HG03469 (cell line): ENCODE measurements around the gene MAD1L1.
"Not testable (repeated sequence)": the region's sequence is repeated elsewhere in the genome, so short reads cannot be mapped to it uniquely, and the experiment has no call there.

Experiments used
- ATAC-seq: cut with Tn5 transposase; IDR thresholded peaks from one replicate; pipeline ENCODE4 v1.9.1; 2021; ENCODE audit warnings: mild to moderate bottlenecking, moderate library complexity, moderate number of reproducible peaks; ENCODE audit not compliant: unreplicated experiment

MAD1L1 gene

DNA sequence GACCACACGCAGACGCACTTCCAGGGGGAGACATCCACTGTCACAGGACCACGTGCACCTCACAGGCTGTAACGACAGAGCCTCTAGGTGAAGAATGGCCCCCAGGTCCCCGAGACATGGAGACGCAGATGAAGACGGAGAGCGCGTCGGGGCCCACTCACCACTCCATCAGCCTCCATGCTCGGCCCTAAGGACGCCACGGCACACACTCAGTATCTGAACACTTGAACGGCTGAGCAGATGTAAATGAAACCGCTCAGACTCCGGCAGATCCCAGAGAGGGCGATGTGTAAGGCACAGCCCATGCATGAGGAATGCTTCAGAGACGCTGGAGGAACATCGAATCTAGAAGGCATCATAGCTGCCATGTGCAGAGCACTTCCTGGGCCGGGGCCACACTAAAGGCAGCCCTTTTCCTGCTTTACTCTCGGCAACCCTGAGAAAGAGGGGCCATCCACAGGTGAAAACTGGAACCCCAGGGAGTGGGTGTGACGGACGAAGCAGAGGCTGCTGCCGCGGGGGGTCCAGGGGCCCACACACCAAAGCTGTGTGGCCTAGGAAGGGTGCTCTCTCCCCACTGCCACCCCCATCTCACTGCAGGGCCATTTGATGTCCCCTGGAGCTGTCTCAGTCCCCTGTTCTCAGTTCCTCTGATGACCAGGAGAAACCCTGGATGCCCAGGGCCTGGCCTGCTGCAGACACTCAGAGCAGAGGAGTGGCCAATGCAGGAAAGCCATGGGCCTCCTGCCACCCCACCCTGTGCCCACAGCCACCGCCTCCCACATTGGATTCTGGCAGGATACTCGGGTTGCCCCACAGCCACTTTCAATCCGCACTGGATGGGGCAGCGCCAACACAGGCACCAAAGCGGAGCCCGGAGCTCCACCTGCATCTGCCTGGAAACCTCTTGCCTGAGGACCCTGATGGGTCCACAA, 253.8 kb downstream of the MAD1L1 start:
- no peak for ATAC-seq

DNA sequence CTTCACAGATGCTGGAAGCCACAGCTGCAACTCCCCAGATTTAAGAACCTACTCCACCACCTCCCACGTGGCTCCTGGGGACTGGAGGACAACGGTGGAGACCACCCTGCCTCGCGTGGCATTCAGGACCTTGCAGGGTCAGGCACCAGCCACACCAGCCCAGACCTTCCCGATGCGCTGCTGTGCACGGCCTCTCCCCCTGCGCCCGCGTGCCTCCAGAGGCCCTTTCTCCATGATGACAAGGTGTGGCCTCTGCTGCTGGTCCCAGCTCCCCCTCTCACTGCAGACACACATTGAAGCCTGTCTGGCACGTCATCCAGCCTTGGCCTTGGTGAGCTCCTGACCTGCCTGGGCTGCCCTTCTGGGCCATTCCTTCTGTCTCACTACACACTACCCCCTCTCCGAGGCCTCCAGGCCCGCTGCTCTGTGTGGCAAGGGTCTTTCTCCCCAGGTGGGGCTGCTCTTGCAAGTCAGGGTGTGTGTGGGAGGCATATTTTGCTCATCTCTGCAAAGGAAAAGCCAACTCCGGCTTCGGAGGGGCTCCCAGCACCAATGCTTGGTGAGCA, 254.8 kb downstream of the MAD1L1 start:
- no peak for ATAC-seq

DNA sequence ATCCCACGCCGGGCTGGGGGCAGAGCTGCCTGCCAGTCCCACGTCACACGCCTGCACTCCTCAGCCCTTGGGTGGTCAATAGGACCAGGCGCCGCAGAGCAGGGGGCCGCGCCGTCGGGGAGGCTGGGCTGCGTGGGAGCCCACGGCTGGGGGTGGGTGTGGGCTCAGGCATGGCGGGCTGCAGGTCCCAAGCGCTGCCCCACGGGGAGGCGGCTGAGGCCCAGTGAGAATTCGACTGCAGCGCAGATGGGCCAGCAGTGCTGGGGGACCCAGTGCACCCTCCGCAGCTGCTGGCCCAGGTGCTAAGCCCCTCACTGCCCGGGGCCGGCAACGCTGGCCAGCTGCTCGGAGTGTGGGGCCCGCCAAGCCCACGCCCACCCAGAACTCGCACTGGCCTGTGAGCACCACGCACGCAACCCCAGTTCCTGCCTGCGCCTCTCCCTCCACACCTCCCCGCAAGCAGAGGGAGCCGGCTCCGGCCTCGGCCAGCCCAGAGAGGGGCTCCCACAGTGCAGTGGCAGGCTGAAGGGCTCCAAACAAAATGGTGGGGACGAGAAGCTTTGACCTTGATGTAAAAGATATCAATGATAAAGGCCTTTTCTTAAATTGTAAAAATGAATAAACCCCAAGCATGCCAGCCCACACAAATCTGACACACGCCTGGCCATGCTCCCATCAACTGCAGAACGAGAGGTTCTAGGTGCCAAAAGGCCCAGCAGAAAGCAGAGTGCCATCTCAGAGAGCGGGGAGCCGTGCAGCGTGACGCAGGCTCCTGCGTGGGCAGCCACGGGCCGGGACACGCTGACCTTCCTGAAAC, 255.5 kb downstream of the MAD1L1 start:
- ATAC-seq = no peak

DNA sequence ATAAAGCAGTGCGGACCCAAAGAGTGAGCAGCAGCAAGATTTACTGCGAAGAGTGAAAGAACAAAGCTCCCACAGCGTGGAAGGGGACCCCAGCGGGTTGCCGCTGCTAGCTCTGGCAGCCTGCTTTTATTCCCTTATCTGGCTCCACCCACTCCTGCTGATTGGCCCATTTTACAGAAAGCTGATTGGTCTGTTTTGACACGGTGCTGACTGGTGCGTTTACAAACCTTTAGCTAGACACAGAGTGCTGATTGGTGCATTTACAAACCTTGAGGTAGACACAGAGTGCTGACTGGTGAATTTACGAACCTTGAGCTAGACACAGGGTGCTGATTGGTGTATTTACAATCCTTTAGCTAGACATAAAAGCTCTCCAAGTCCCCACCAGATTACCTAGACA, 256.2 kb downstream of the MAD1L1 start:
- not testable (repeated sequence) for ATAC-seq

DNA sequence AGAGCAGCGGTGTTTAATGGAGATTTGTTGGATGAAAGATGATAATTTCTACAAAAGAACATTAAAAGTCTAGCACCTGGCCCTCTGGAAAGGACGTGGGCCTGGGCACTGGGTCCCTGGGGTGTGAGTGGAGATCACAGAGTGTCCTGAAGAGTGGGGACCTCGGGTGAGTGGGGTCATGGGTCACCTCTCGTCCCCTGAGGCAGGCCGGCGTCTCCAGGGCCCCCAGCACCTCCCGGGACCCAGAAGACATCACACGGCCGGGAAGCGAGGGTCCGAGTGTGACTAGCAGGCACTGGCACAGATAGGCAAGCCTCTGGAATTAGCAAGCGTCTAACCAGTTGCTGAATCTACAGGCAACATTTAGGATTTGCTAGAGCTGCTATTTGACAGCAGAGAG, 257.2 kb downstream of the MAD1L1 start:
- ATAC-seq = no peak

DNA sequence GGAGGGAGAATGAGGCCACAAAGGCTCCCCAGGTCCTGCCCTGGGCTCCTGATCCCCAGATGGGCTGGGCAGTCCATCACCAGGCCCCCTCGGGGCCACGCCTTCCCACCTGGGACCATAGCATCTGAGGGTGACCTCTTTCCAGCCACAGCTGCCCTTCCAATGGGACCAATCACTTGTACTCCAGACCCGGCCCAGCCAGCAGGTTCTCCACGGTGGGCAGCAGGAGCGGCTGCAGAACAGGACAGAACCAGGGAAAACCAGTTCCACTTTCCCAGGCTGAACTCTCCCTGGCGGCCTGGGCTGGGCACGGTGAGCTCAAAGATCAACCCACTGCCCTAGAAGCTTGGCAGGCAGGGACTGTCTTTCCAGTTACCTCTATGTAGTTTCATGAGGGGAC, 257.6 kb downstream of the MAD1L1 start:
- no peak for ATAC-seq

DNA sequence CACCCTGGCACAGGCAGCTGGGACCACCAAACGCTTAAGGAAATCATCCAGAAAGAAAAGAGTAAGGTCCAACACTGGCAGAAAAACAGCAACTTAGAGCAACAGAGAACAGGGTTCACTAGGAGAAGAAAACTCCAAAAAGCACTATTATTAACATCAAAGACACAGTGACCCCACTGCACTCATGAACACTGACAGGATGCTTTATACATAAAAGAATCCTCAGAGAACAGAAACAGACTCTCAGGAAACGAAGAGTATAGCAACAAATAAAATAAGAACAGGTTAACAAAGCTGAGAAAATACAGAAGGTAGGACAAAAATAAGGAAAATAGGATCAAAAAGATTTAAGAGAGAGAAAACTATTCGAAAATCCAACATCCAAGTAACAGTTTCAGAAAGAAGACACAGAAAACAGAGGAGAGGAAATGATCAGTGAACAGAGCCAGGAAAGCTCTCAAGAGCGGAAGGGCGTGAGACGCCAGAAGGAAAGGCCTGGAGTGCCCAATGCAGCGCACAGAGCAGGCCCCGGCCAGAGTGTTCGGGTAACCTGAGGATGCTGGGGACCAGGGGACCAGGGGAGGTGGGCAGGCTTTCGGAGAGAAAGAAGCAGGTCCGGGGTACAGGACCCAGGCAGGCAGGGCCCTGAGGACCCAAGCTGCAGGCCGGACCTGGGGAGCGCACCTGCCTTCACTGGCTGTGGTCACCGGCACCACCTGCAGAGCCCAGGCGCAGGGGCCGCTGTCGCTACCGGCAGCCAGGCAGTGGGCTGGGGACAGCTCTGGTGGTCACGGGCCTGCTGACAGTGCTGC, 258.2 kb downstream of the MAD1L1 start:
- ATAC-seq = no peak

DNA sequence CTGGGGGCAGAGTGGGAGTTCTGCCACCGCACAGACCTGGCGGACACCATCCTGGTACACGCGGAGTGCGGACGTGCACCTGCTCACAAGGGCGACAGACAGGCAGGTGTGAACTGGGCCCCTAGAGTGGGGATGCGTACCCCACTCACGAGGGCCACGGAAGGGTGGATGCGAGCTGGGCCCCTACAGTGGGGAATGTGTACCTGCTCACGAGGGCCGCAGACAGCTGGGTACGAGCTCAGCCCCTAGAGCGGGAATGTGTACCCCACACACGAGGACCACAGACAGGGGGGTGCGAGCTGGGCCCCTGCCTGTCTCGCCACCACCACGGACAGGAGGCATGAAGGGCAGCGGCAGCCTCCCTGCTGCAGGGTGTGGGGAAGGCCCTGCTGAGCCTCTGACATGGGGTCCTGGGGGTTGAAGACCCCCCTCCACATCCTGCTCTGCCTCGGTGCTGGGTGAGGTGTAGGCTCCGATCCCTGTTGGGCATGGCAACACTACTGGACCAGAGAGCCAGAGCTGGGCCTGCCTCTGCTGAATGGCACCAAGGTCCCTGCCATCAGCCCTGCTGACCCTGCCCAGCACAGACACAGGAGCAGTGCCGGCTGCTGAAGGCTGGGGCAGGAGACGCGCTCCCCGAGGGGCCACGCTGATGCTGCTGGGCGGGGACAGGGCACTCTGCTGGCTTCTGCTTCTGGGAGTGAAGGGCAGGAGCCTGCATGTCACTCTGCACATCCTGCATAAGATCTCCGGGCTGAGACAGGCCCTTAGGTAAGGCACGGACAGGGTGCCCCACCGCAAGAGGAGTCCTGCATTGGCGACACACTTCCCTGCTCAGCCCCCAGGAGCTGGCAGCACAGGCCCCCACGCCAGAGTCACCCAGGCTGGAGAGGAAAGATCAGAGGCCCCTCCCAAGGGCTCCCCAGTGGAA, 259.2 kb downstream of the MAD1L1 start:
- ATAC-seq = no peak

DNA sequence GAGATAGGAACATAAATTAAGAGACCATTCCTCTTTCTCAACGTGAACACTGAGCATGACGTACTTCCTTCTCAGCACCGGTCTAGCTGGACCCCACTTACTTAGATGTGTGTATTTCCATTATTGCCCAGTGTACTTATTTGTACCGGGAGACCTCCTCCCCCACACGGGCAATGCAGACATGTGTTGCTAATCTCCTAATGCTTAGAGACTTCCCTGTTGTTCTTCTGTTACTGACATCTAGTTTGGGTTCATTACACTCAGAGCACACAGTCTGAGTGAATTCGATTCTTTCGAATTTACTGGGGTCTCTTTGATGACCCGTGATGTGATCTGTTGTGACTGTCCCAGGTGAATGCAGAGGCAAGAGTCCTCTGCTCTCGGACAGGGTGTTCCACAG, 260.0 kb downstream of the MAD1L1 start:
- ATAC-seq = no peak

DNA sequence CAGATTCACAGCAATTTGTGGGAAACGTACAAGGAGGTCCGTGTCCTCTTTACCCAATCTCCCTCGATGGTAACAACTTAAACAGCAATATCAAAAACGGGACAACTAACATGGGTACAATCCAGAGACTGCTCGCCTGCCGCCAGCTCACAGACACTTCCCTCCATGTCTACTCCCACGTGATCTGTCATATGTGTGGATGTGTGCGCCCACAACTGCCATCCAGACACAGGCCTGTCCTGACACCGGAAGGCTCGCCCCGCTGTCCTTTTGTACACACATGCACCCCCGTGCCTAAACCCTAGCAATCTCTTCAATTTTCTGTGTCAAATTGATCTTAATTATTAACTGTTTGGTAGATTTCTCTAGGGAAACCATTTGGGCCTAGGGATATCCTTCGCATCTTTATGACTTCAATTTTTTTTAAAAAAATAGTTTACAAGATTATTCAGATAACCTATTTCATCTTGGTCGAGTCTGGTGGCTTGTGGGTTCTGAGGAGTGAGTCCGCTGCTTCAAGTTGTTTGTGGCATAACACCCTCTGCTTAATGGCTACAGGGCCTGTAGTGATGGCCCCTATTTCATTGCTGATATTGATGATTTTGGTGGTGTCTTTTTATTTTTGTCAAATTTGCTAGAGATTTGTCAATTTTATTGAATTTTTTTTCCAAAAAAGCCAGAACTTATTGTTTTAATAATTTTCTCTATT, 260.6 kb downstream of the MAD1L1 start:
- ATAC-seq = no peak

DNA sequence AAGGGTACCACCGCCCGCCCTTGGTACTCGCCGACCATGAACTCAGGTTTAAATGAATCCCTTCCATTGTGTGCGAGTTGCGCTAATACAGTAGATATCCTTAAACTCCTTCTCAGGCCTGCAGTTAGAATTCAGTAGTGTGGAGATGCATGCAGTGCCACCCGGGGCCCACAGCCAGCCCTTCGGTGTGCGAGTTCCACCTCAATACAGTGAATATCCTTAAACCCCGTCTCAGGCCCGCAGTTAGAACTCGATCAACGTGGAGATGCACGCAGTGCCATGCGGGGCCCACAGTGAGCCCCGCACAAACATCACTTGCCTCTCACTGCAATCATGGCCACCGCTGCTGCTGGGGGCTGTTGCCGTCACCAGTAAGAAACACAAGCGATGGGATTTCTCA, 261.9 kb downstream of the MAD1L1 start:
- no peak for ATAC-seq

DNA sequence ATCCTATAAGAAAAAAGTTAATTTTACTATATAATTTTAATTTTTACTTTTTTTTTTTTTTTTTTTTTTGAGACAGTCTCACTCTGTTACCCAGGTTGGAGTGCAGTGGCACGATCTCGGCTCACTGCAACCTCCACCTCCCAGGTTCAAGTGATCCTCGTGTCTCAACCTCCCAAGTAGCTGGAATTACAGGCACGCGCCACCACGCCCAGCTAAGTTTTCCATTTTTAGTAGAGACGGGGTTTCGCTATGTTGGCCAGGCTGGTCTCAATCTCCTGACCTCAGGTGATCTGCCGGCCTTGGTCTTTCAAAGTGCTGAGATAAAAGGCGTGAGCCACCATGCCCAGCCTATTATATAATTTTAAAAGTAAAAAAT, 262.5 kb downstream of the MAD1L1 start:
- ATAC-seq = not testable (repeated sequence)

DNA sequence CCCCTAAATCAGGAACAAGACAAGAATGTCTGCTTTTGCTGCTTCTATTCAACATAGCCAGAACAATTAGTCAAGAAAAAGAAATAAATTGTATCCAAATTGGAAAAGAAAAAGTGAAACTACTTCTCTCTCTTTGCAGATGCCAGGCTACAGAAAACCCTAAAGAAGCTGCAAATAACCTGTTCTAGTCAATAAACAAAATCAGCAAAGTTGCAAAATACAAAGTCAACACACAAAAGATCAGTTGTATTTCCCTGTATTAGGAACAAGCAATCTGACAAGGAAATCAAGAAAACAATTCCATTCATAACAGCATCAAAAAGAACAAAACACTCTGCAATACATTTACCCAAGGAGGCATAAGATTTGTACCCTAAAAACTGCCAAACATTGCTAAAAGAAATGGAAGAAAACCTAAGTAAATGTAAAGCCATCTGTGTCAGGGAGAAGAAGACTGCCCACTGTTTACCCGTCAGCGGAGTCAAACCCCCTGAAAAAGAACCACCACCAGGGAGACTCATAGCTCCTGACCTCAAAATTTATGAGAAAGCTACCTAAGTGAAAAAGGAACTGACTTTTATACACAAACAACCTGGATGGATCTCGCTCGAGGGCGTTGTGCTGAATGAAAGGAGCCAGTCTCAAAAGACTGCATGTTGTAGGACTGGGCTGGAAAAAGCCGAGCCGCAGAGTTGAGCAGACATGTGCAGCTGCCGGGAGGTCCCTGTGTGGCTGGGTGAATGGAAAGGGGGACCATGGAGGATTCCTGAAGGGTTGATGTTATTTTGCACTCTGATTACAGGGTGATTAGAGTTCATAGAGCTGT, 263.1 kb downstream of the MAD1L1 start:
- ATAC-seq = no peak

DNA sequence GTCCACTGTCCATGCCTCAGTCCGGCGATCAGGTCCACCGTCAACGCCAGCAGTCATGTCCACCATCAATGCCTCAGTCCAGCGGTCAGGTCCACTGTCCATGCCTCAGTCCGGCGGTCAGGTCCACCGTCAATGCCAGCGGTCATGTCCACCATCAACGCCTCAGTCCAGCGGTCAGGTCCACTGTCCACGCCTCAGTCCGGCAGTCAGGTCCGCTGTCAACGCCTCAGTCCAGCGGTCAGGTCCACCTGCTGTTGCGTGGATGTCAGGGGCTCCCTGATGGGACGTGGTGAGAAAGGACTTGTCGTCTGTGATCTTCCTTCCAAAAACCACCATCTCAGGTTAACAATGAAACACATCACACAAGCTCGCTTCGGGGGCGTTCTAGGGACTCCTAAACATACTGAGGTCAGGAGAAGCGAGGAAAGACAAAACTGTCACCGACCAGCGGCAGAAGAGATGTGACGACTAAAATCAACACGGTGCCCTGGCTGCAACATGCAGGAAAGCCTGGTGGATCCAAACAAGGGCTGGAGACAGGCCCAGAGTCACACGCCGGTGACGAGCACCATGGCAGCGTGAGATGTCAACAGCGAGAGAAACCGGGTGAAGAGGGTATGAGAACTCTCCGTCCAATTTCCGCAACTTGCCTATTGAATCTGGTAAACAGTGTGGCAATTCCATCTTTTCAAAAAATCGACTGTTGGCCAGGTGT, 264.2 kb downstream of the MAD1L1 start:
- no peak for ATAC-seq

DNA sequence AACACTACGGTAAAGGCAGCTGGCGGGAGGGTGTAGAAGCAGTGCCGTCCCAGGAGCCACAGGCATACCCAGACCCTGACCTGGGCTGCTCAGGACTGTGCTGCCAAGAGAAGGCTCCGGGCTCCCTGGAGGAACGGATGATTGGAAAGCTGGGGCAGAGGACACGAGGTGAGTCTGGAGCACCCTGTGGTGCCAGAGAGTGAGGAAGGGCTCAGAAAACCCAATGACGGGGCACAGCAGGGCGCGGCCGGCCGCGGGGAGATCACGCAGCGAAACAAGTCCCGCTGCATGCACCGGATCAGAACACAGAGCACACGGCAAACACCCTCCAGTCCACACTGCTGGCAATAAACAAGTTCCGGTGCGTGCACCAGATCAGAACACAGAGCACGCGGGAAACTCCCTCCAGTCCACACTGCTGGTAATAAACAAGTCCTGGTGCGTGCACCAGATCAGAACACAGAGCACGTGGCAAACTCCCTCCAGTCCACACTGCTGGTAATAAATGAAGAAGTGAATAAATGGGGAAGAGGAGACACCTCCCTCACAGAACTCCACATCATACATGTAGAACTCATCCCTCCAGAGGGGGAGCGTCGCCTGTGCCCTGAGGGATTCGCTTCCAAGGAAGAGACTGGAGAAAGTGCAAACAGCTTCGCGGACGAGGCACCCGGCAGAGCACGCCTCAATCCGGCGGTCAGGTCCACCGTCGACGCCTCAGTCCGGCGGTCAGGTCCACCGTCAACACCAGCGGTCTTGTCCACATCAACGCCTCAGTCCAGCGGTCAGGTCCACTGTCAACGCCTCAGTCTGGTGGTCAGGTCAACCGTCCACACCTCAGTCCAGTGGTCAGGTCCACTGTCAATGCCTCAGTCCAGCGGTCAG, 265.0 kb downstream of the MAD1L1 start:
- no peak for ATAC-seq

DNA sequence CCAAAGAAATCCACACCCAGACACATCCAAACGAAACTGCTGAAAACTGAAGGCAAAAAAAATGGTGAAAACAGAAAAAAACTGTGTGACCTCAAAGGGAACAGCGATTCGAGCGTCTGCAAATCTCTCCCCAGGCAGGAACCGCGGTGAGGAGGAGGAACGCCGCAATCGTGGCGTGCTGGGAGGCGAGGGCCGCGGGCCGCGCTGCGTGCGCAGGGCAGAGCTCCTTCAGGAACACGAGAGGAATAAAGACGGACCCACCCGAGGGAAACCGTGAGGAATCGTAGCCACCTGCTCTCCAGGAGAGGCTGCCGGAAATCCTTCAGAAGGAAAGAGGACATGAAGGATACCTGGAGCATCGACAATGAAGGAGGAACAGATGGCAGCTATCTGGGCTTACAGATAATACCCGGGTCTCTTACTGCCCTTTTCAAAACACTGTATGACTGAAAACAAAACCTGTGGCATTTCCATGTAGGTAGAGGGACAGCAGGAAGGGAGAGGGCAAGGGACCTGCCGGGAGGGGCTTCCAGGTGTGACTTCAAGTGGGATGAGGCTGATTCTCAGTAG, 266.0 kb downstream of the MAD1L1 start:
- no peak for ATAC-seq
